ENCODE measurements around the gene MYH10.
"Not testable (repeated sequence)": the region's sequence is repeated elsewhere in the genome, so short reads cannot be mapped to it uniquely, and the experiment has no call there.

MYH10 gene

GRCh38 chr17:8542599-8543502 is 87.7 kb downstream of the MYH10 start:
- no peak for DNase-seq

- DNase-seq, result not testable (repeated sequence)
Observed at GRCh38 chr17:8539976-8540375, 90.5 kb downstream of the MYH10 start.

DNA sequence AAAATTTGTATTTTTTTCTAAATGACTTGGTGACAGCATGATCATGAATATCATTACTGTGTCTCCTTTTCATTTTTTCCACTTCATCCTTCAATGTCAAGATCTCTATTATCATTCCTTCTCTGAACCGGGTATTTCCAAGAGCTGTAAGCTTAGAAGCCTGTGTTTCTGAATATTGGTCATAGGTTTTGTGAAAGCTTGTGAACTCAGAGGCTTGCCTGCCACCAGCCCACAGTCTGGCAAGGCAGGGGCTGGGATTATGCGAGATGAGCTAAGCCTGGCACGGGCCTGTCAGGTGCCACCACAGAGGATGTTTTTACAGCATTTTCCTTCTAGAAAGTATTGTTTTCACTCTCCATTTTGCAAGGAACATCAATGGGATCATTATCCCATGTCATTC is 92.8 kb downstream of the MYH10 start:
- DNase-seq, result no peak

DNA sequence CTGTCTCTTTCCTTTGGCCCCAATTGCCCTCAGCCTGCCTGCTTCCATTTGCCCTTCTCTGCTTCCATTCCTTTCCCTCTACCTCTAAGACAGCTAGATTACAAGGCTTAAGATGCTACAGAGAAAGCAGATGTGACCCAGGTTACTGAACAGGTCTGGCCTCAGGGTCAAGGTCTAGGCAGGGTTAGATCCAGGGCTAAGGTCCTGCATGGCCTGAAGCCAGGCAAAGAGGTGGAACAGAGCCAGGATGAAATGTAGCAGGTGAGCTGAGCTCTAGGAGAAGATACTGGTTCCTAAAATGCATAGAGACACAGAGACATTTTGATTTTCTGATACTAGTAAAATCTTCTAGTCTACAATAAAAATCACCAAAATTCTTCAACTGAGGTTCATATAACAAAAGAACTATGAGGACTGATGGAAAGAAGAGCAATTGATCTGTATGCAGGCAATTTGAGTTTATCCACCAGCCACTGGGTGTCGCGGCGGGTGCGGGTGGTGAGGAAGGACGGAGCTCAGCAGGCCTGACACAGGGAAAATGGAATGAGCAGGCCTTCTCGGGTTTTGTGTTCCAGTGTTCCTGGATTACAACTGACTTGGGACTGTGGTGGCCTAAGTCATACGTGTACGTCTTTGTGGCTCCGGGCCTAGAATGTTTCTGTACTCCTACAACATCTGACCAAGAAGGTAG is 95.9 kb downstream of the MYH10 start:
- DNase-seq, result no peak

DNA sequence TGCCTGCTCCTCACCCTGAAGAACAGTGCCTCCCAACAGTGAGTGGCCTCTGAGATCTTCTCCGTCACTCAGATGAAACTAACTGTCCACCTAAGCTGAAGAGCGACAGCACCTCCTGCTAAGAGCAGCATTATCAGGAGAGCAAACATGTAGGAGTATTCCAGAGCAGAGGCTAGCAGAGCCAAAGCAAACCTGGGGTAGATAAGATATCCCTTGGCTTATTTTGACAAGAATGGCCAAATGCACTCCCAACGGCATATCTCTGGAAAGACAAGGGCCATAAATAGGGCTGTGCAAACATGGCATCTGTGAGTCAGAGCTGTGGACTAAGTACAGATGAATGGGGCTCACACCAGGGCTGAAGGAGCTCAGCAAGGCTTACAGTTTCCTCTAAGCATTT is 98.5 kb downstream of the MYH10 start:
- DNase-seq, result no peak

DNA sequence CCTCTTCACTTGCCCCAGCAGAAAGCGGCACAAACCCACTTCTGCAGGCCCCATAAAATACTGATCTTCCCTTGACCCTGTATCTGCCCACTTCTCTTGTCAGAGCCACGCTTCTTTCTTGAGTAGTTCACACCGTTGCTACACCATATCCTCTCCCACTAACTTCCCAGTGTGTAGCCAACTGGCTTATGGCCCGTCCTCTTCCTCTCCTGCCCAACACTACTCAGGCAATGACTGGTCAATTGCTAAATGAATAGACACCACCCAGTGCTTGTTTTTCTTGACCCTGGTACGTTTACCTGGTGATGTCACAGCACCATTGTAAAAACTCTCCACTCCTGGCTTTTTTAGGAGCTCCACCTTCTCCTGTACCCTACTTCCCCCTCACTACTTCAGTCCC is 107.9 kb downstream of the MYH10 start:
- no peak for DNase-seq

- DNase-seq, result no peak
Observed at GRCh38 chr17:8520981-8521380, 109.5 kb downstream of the MYH10 start.

- no peak for DNase-seq
Observed at GRCh38 chr17:8518850-8519249, 111.7 kb downstream of the MYH10 start.

DNA sequence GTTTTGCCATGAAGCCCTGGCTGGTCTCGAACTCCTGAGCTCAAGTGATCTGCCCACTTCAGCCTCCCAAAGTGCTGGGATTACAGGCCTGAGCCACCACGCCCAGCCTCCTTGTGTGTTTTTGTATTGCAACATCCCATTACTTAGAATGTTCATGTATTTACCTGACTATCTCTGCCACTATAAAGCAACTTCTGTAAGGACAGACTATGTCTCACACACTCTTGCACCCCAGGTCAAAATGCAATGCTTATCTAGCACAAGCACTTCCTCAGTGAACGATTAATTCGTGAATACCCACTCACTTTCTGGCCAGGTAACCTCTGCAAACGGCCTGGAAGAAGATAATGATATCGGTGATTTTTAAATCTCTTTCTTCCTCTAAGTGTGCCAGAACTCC is 112.2 kb downstream of the MYH10 start:
- no peak for DNase-seq

DNA sequence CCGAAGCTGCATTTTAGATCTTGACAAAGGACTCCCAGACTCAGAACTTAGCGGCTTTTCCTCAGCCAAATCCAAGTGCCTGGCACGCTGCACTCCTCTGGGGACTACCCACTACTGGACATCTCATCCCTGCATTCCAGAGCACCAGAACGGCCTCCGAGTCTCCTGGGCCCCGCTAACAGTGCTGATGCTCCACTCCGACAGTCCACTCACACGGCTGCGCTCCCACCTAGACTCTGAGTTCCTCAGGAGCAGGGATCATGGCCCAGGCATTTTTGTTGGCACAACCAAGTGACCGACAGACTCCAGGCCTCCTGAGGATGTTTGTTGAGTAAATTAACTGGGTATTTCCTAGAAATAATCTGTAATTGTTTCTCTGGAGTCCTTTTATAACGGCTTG is 115.7 kb downstream of the MYH10 start:
- no peak for DNase-seq

GRCh38 chr17:8506145-8506544 is 124.4 kb downstream of the MYH10 start:
- DNase-seq, result no peak

- no peak for DNase-seq
Observed at GRCh38 chr17:8504460-8505207, 125.9 kb downstream of the MYH10 start.

DNA sequence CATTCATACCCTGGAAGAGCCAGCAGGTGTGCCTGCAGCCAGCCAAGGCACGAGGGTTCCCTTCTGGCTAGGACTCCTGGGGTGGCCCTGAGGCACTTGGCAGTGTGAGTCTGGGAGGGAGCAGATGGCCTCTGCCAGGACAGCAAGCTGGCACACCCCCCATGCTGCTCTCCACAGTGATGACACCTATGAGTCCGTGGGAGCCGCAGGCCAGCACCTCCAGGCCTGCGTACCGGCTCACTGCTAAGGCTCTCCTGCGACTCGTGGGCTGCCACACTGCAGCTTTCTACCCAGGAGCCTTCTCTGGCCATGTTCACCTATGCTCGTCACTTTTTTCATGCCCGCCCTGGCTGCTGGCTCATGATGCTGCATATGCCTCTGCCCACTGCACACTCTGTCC is 126.7 kb downstream of the MYH10 start:
- DNase-seq, result no peak

DNA sequence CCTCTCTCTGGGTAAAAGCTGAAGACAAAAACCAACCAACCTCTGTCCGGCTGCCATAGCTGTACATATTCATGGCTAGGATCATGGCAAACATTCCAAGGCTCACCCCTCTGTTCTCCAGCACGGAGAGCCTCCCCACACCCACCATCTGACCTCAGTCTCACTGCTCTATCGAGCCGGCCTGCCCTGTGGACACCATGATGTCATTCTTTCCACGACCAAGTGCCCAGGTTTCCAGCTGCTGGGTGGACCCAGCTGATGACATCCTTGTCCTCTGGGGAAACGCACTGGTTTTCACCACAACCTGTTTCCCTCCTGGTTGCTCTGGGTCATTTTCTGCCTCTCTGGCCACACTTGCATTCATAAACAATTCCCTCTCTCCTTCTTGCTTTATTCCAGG is 127.2 kb downstream of the MYH10 start:
- DNase-seq, result no peak

- no peak for DNase-seq
Observed at GRCh38 chr17:8502126-8502525, 128.4 kb downstream of the MYH10 start.

GRCh38 chr17:8500609-8501008 is 129.9 kb downstream of the MYH10 start:
- DNase-seq, result no peak

DNA sequence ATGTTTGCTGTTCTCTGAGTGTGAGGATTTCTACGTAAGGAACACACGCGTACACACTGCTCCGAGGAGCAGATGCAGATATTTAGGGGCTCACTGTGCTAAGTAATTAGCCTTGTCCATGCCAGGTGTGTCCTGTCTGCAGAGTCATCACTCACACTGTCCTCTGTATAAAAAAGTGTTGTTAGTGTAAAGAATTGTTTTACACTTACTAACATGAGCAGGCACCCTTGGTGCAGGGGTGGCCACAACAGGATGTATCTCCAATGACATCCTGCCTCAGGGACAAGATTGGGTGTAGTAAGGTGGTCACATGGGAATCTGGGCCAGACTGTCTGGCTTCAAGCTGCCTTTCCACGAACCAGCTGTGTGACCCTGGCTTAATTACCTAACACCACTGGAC is 130.9 kb downstream of the MYH10 start:
- no peak for DNase-seq

DNA sequence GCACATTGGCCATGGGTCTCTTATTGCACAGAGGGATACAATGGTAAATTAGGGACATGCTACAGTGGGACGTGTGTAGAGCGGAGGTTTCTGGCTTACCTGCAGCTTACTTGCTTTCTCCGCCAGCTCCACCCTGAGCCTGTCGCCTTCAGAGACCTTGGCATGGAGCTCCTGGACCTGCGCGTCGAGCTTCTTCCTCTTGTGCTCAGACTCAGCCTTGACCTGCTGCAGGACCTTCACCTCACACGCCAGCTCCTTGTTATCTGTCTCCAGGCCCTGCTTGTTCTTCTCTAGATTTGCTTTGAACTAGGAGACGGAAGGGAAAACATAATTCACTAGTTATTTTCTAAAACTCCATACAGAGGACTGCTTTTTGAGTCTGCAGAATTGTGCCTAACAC is 131.4 kb downstream of the MYH10 start:
- DNase-seq, result no peak

- DNase-seq, result no peak
Observed at GRCh38 chr17:8496081-8496480, 134.4 kb downstream of the MYH10 start.

DNA sequence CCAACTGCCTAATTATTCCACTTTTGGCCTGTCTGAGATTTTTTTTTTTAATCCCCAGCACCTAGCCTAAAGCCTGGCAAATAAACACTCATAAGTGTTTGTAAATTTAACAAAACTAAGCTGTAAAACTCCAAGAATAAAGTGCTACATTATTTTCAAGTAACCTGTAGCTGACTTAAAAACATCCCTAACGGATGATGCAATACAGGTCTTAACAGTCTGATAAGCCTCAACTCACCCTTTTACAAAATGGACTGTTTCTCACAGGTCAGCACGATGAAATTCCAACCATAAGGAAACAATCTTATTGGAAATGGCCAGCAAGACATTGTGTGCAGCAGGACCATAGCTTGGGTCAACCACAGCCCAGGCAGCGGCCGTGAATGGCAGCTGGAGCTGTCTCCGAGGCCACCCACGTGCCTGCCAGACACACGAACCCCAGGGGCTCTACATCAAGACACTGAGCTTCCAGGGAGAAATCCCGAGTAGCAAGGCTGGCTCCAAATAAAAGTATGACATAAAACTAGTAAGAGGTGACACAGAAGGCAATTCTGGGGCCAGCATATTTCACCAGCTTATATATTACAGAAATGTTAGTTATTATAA is 135.9 kb downstream of the MYH10 start:
- no peak for DNase-seq

DNA sequence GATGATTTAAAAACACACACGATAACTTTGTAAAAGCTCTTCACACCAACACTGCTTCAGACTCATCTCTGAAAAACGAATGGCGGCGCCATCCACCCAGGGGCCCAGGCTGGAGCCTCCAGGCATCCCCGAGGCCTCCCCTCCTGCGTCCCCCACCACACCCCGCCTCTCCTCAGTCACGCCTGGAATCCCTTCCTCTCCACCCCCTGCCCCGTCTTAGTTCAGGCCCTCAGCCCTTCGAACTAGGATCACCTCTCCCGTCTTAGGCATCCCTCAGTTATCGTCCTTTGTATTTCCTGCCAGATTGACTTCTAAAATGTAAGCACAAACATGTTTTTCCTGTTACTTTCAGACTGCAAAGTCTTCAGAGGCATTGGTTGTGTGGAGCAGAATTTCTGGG is 136.5 kb downstream of the MYH10 start:
- DNase-seq, result no peak

DNA sequence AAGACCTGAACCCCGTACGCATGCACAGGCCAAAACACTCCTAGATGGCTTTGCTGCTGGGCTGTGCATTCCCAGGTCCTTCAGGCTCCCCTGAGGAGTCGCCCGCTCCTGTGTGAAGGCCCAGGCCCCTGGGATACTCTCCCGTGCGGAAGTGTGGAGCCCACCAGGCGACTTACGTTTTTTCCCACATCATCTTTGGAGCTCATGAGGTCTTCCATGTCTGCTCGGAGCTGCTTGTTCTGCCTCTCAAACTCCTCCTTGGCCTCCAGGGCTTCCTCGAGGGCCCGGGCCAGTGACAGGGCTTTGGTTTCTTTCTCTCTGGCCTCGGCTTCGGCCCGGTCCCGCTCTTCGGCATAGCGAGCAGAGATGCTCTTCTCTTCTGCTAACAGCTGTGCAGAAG is 138.4 kb downstream of the MYH10 start:
- no peak for DNase-seq
